Mesenchymal stem cell (in vitro differentiated cells and primary cell): Measurements from ENCODE around the gene SMCHD1.
A peak's percentile ranks its signal among the peaks of the same experiment; 100 is the strongest.
"Not testable (repeated sequence)": the region's sequence is repeated elsewhere in the genome, so short reads cannot be mapped to it uniquely, and the experiment has no call there.

Experiments
- DNase-seq: peaks from one replicate; pipeline ENCODE4 v3.0.0-alpha.2; 2013
- H2AFZ ChIP-seq: one replicate; pipeline ENCODE4 v1.6.1; 2013; ENCODE audit warnings: low read depth, mild to moderate bottlenecking, control low read depth, inconsistent platforms, low read length, moderate library complexity
- H2AK5ac ChIP-seq: 2 replicates; pipeline ENCODE4 v1.6.1; 2013; ENCODE audit warnings: low read length, moderate library complexity, mild to moderate bottlenecking, inconsistent platforms; ENCODE audit not compliant: severe bottlenecking
- H2BK120ac ChIP-seq: one replicate; pipeline ENCODE4 v1.6.1; 2013; ENCODE audit warnings: low read depth, mild to moderate bottlenecking, inconsistent platforms, low read length, moderate library complexity
- H2BK12ac ChIP-seq, 2 experiments: one replicate each; pipeline ENCODE4 v1.6.1; 2013; ENCODE audit warnings: inconsistent platforms in 2 of 2, low read length in 2 of 2, mild to moderate bottlenecking in 2 of 2, moderate library complexity in 2 of 2, control low read depth in 1 of 2
- H2BK15ac ChIP-seq: one replicate; pipeline ENCODE4 v1.6.1; 2013; ENCODE audit warnings: mild to moderate bottlenecking, low read depth, inconsistent platforms; ENCODE audit not compliant: poor library complexity, severe bottlenecking
- H2BK5ac ChIP-seq: 2 replicates; pipeline ENCODE4 v1.6.1; 2013; ENCODE audit warnings: low read depth, mild to moderate bottlenecking, low read length, control low read depth, inconsistent platforms; ENCODE audit not compliant: poor library complexity, severe bottlenecking
- H3K14ac ChIP-seq, 2 experiments: one replicate each; pipeline ENCODE4 v1.6.1; 2013; ENCODE audit warnings: inconsistent platforms in 2 of 2, low read length in 2 of 2, control low read depth in 1 of 2, mild to moderate bottlenecking in 1 of 2, moderate library complexity in 1 of 2
- H3K18ac ChIP-seq, 2 experiments: one replicate each; pipeline ENCODE4 v1.6.1; 2013; ENCODE audit warnings: inconsistent platforms in 2 of 2, low read length in 2 of 2, control low read depth in 1 of 2, low read depth in 1 of 2, mild to moderate bottlenecking in 1 of 2
- H3K23ac ChIP-seq, 2 experiments: one replicate each; pipeline ENCODE4 v1.6.1; 2013; ENCODE audit warnings: inconsistent platforms in 2 of 2, low read length in 2 of 2, mild to moderate bottlenecking in 2 of 2, moderate library complexity in 2 of 2, control low read depth in 1 of 2
- H3K27ac ChIP-seq: 2 replicates; pipeline ENCODE4 v1.5.1; 2013; ENCODE audit warnings: mild to moderate bottlenecking, moderate library complexity, low read length, control low read depth, inconsistent platforms; ENCODE audit not compliant: poor library complexity, severe bottlenecking
- H3K27me3 ChIP-seq, 2 experiments: 2 replicates each; pipeline versions ENCODE4 v1.6.1 to v1.7.0; 2013; ENCODE audit warnings: low read length in 2 of 2, mild to moderate bottlenecking in 2 of 2, moderate library complexity in 2 of 2, control low read depth in 1 of 2, inconsistent platforms in 1 of 2; ENCODE audit not compliant: control insufficient read depth in 1 of 2, insufficient read depth in 1 of 2
- H3K36me3 ChIP-seq, 2 experiments: 2 replicates each; pipeline versions ENCODE4 v1.6.1 to v1.7.0; 2013; ENCODE audit warnings: low read length in 2 of 2, control low read depth in 1 of 2, inconsistent platforms in 1 of 2, low read depth in 1 of 2, mild to moderate bottlenecking in 1 of 2; ENCODE audit not compliant: insufficient read depth in 2 of 2, control insufficient read depth in 1 of 2
- H3K4ac ChIP-seq, 2 experiments: one replicate each; pipeline ENCODE4 v1.6.1; 2013; ENCODE audit warnings: inconsistent platforms in 2 of 2, low read length in 2 of 2, mild to moderate bottlenecking in 2 of 2, moderate library complexity in 2 of 2, control low read depth in 1 of 2, low read depth in 1 of 2
- H3K4me1 ChIP-seq: 2 replicates; pipeline ENCODE4 v1.6.1; 2013; ENCODE audit warnings: low read depth, low read length, control low read depth; ENCODE audit not compliant: control insufficient read depth, insufficient read depth
- H3K4me2 ChIP-seq: 2 replicates; pipeline ENCODE4 v1.6.1; 2013; ENCODE audit warnings: low read length, mild to moderate bottlenecking, inconsistent platforms; ENCODE audit not compliant: poor library complexity, severe bottlenecking
- H3K4me3 ChIP-seq, 2 experiments: 2 replicates each; pipeline versions ENCODE4 v1.5.1 to v1.7.0; 2013; ENCODE audit warnings: low read length in 2 of 2, mild to moderate bottlenecking in 2 of 2, control low read depth in 1 of 2, low read depth in 1 of 2; ENCODE audit not compliant: insufficient read depth in 1 of 2
- H3K79me1 ChIP-seq: replicated peaks from 2 replicates; pipeline ENCODE4 v1.6.1; 2013; ENCODE audit warnings: mild to moderate bottlenecking, control low read depth, low read length, inconsistent platforms; ENCODE audit not compliant: poor library complexity, severe bottlenecking
- H3K9ac ChIP-seq: 2 replicates; pipeline ENCODE4 v1.7.0; 2013; ENCODE audit warnings: mild to moderate bottlenecking, low read length, moderate library complexity
- H3K9me3 ChIP-seq: 2 replicates; pipeline ENCODE4 v1.7.0; 2013; ENCODE audit warnings: mild to moderate bottlenecking, low read length; ENCODE audit not compliant: control insufficient read depth
- H4K8ac ChIP-seq: one replicate; pipeline ENCODE4 v1.6.1; 2013; ENCODE audit warnings: inconsistent platforms, mild to moderate bottlenecking, low read length, moderate library complexity
- H4K91ac ChIP-seq: one replicate; pipeline ENCODE4 v1.6.1; 2013; ENCODE audit warnings: mild to moderate bottlenecking, low read length, inconsistent platforms
- WGBS: methylation state at CpG from one replicate; pipeline ENCODE4 v1.1.7; 2013; ENCODE audit warnings: mixed read lengths; 5-methylcytosine and 5-hydroxymethylcytosine counted together

The SMCHD1 gene

GRCh38 chr18:2799369-2799768 is 143.8 kb downstream of the SMCHD1 start:
- H4K91ac ChIP-seq = no peak overlapping the region
- no peak overlapping the region for H3K4ac ChIP-seq
- no peak overlapping the region for H3K14ac ChIP-seq
- H3K79me1 ChIP-seq = peaks cover 2% of the 10 kb centered on the region
- no peaks in the 10 kb centered on the region for H3K9me3 ChIP-seq
- no peak overlapping the region for H3K4me3 ChIP-seq
- no peak overlapping the region for H3K9ac ChIP-seq
- no peaks in the 10 kb centered on the region for H3K4me1 ChIP-seq
- 100% methylated on average over 1 of the region's 2 CpGs for WGBS
- no peak overlapping the region for H4K8ac ChIP-seq
- no peaks in the 10 kb centered on the region for H3K27me3 ChIP-seq
- DNase-seq = no peak
- no peak overlapping the region for H2BK5ac ChIP-seq
- H3K27ac ChIP-seq = no peak overlapping the region
- H2BK15ac ChIP-seq = no peak overlapping the region
- no peak overlapping the region for H2BK120ac ChIP-seq
- no peak overlapping the region for H2BK12ac ChIP-seq
- H2AFZ ChIP-seq = no peak overlapping the region
- H3K23ac ChIP-seq = no peak overlapping the region
- no peak overlapping the region for H3K18ac ChIP-seq
- peaks cover 4 to 75% of the 10 kb centered on the region in 2 experiments for H3K36me3 ChIP-seq
- no peak overlapping the region for H3K4me2 ChIP-seq
- H2AK5ac ChIP-seq = no peak overlapping the region

DNA sequence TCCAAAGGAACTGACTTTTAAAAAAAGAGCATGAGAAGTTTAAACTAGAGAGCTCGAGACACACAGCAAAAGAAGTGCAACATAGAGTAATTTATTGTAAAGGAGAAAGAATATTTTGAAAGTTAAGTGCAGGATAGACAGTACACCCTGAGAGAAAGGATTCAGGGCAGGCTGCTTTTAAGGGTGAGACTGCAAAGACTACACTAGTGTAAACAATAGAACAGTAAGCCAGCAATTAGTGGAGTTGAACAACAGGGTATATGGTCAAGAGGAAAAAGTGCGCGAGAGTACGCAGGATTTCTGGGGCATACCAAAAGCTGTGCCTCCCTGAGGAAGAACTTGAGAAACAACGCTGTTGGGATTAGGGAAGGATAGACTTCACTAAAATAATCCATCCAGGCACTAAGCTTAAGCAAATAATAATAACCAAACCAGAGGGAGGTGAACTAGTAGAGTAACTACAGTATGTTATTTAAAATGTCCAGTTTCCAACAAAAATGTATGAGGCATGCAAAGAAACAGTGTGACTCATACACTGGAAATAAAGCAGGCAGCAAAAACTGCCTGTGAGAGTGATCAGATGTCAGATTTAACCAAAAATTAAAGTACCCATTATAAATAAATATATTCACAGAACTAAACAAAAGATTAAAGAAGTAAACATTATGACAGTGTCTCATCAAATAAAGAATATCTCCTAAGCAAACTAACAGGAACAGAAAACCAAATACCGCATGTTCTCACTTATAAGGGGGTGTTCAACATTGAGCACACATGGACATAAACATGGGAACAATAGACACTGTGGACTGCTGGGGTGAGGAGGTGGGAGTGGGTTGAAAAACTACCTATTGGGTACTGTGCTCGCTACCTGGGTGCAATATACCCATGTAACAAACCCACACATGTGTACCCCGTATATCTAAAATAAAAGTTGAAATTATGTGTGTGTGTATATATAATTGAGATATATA is 150.7 kb downstream of the SMCHD1 start:
- H3K18ac ChIP-seq = no peak overlapping the region
- peak overlapping the region; percentile 42 for H2AK5ac ChIP-seq
- WGBS = 90% methylated on average over 5 of the region's 8 CpGs
- no peak overlapping the region for H3K14ac ChIP-seq
- no peak overlapping the region for H3K4ac ChIP-seq
- H3K4me3 ChIP-seq = no peak overlapping the region
- H3K27ac ChIP-seq = no peak overlapping the region
- H2BK15ac ChIP-seq = no peak overlapping the region
- H4K91ac ChIP-seq = no peak overlapping the region
- no peak overlapping the region for H2BK5ac ChIP-seq
- H4K8ac ChIP-seq = no peak overlapping the region
- H3K27me3 ChIP-seq = no peaks in the 10 kb centered on the region
- peaks cover 9% of the 10 kb centered on the region for H3K9me3 ChIP-seq
- H2AFZ ChIP-seq = no peak overlapping the region
- peaks cover 3 to 27% of the 10 kb centered on the region in 2 experiments for H3K36me3 ChIP-seq
- no peak overlapping the region for H2BK120ac ChIP-seq
- H3K23ac ChIP-seq = no peak overlapping the region
- H2BK12ac ChIP-seq = no peak overlapping the region
- peak; percentile 61 for DNase-seq
- peaks cover 2% of the 10 kb centered on the region for H3K79me1 ChIP-seq
- H3K4me1 ChIP-seq = peaks cover 3% of the 10 kb centered on the region
- H3K9ac ChIP-seq = peak overlapping the region; percentile 25
- no peak overlapping the region for H3K4me2 ChIP-seq

DNA sequence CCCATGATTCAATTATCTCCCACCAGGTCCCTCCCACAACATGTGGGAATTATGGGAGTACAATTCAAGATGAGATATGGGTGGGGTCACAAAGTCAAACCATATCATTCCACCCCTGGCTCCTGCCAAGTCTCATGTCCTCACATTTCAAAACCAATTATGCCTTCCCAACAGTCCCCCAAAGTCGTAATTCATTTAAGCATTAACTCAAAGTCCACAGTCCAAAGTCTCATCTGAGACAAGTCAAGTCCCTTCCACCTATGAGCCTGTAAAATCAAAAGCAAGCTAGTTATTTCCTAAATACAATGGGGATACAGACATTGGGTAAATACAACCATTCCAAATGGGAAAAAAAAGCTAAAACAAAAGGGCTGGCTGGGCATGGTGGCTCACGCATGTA is 153.1 kb downstream of the SMCHD1 start:
- not testable (repeated sequence) for H4K91ac ChIP-seq, H3K27me3 ChIP-seq, H2BK12ac ChIP-seq, H3K36me3 ChIP-seq, DNase-seq, H3K4me1 ChIP-seq, H2AFZ ChIP-seq, H3K18ac ChIP-seq, H3K14ac ChIP-seq, H2BK120ac ChIP-seq, H2AK5ac ChIP-seq, H3K9ac ChIP-seq, H2BK15ac ChIP-seq, H3K27ac ChIP-seq, H2BK5ac ChIP-seq, H3K79me1 ChIP-seq, H4K8ac ChIP-seq, H3K4me3 ChIP-seq, H3K23ac ChIP-seq, H3K4ac ChIP-seq, H3K4me2 ChIP-seq
- WGBS = 100% methylated on average over 2 of the region's 2 CpGs
- H3K9me3 ChIP-seq = peaks cover 26% of the 10 kb centered on the region

GRCh38 chr18:2809666-2810183 is 154.2 kb downstream of the SMCHD1 start:
- not testable (repeated sequence) for DNase-seq, H4K8ac ChIP-seq, H3K79me1 ChIP-seq, H3K4me2 ChIP-seq, H2BK15ac ChIP-seq, H3K14ac ChIP-seq, H2AFZ ChIP-seq, H3K9ac ChIP-seq, H3K36me3 ChIP-seq, H3K27me3 ChIP-seq, H3K4me1 ChIP-seq, H3K4ac ChIP-seq, H3K27ac ChIP-seq, H3K23ac ChIP-seq, H4K91ac ChIP-seq, H3K18ac ChIP-seq, H2BK12ac ChIP-seq, H2BK120ac ChIP-seq, H3K4me3 ChIP-seq, H2BK5ac ChIP-seq, H2AK5ac ChIP-seq
- WGBS = 88% methylated on average over 6 of the region's 6 CpGs
- H3K9me3 ChIP-seq = peaks cover 33% of the 10 kb centered on the region
